Fibroblast of pulmonary artery (primary cell): ENCODE measurements around the gene PSENEN.

Source experiments
- DNase-seq: peaks from one replicate; pipeline ENCODE4 v3.0.0-alpha.2; 2010; ENCODE audit warnings: low read depth
- H3K4me3 ChIP-seq: replicated peaks from 2 replicates; pipeline ENCODE4 v1.5.1; 2011; ENCODE audit warnings: low read depth, mild to moderate bottlenecking, control low read depth, low read length, moderate library complexity
- CTCF ChIP-seq: IDR thresholded peaks from 2 replicates; pipeline ENCODE4 v1.5.1; 2011; ENCODE audit warnings: mild to moderate bottlenecking, control low read depth, low read length, inconsistent platforms; ENCODE audit errors: missing control alignments

PSENEN gene

GRCh38 chr19:35746087-35746462 lies 624 bp downstream of the PSENEN start:
- no peak for TF ChIP-seq CTCF
- no peak for DNase-seq
- H3K4me3 ChIP-seq: peak overlapping the region; percentile 92

- peak overlapping the region; percentile 92 for H3K4me3 ChIP-seq
- DNase-seq: no peak
- no peak for TF ChIP-seq CTCF
Observed at GRCh38 chr19:35746531-35746930, 1.1 kb downstream of the PSENEN start.

GRCh38 chr19:35748106-35749020 lies 2.9 kb downstream of the PSENEN start, which contains the start of gene LIN37:
Gene LIN37, plus strand, starts transcription at chr19:35748576. Its CDS starts 149 bp downstream, at chr19:35748725.
- DNase-seq: peak; percentile 100
- peak within 1 kb of the TSS; percentile 100 for H3K4me3 ChIP-seq
- TF ChIP-seq CTCF: no peak

GRCh38 chr19:35750167-35750566 lies 4.7 kb downstream of the PSENEN start:
- no peak for TF ChIP-seq CTCF
- DNase-seq: no peak
- H3K4me3 ChIP-seq: no peak overlapping the region

- no peak for DNase-seq
Observed at GRCh38 chr19:35751839-35752745, 6.6 kb downstream of the PSENEN start.

More at GRCh38 chr19:35751839-35752745, 6.6 kb downstream of the PSENEN start:
- no peak for TF ChIP-seq CTCF
- no peak overlapping the region for H3K4me3 ChIP-seq
